Pons (tissue), 1 donor: Measurements from ENCODE around the gene FHOD1.

Experiments used
- DNase-seq: peaks from one replicate; pipeline ENCODE4 v3.0.0-alpha.2; 2016; ENCODE audit warnings: low spot score

Gene FHOD1

DNA sequence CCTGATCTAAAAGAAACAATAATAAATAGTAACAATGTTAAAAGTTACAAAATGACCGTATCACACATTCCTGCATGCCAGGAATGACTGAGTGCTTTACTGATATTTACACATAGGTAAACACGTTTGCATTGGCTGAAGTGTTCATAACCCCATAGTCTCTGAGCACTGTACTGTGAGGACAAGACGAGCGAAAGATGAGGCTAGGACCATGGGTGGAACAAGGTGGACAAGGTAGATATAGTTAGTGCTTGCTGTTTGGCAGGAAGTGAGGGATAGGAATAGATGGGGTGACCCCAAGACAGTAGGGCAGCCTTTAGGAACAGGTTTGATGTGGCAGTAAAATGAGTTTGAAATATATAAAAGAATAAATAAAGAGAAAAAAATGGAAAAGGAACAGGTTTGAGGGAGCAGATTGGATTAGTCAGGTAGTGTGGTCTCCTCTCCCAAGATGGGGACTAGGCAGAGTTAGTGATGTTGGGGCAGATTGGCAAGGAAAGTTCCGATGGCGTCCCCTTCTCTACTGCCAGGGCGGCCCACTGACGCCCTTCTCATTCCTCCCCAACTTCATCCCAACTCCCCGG, 55.8 kb downstream of the FHOD1 start:
- DNase-seq = peak; percentile 25

DNA sequence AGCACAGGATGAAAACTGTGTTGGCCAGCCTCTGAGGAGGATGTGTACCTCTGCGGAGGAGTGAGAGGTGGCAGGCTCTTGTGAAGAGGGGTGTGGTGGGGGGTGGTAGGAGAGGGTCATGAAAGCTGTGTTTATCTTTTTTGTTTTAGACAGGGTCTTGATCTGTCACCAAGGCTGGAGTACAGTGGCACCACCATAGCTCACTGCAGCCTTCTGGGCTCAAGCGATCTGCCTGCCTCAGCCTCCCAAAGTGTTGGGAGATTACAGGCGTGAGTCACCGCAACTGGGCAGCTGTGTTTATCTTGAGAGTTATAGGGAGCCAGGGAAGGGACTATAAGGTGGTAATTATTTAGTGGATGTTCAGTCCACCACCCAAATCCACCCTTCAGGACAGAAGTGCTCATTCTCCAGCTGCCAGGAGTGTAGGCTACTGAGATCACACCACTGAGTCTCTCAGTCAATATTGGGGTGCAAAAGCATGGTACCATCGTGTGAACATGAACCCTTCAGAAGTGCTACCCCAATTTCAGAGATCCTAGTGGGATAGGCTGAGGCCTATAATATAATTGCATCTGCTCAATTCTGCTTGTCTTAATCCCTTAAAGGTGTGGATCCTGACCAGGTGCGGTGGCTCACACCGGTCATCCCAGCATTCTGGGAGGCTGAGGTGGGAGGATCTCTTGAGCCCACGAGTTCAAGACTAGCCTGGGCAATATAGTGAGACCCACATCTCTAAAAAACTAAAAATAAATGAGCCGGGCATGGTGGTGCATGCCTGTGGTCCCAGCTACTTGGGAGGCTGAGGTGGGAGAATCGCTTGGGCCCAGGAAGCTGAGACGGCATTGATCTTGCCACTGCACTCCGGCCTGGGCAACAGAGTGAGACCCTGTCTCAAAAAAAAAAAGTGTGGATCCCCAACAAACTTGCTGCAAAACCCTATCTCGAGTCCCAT, 56.6 kb downstream of the FHOD1 start:
- DNase-seq = no peak

DNA sequence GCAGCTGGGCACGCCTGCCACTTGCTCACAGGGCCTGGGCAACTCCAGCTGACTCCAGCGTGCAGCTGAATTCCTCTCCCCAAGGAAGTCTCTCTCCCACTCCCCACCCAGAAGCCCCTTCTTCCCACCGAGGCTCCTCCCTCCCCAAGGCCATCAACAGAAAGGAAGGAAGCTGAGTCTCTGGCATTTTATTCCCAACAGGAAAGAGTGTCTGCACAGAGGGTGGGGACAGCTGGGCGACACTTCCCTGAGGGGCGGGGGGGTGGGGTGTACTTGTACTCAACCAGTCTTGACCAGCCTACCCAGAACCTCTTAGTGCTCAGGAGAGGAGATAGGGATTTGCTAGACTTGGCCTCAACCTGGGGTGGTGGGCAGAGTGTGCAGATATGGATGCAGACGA, 57.2 kb downstream of the FHOD1 start, which contains the start of gene EXOC3L1:
EXOC3L1 (minus strand) TSS at position 96 of the 400 bp plus-strand sequence. CDS start 460 bp downstream, outside the sequence.
- DNase-seq = no peak

DNA sequence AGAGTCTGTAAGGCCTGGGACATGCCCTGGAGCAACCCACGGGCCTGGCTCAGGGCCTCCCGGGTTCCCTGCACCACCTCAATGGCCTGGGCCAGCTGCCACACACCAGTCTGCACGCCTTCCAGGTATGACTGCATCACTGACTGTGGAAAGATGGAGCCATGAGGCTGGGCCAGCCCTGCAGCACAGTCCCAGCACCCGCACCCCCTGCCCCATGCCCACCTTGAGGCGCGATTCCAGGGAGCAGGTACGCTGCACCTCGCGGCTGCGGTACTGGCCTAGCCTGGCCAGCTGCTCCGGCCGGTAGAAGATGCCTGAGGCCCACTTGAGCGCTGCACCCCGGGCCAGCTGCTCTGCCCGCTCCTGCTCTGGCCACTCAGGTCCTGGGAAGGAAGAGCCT, 58.5 kb downstream of the FHOD1 start:
- DNase-seq = no peak

DNA sequence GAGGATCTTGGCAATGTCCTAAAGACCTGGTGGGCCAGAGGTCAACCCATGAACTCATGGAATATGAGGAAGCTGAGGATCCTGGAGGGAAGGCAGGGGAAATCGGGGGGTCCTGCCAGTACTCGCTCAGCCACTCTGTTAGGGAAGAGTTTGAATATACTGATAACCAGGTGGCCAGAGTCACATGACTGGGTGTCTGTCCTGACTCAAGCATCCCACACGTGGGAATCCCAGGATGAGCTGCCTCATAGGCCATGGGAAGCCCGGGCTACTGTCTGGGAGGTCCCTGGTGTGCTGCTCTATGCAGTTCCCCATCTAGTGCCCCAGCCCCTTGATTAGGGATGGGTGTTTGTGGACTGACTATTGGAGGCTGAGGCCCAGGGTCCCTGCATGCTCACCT, 59.0 kb downstream of the FHOD1 start:
- DNase-seq = no peak

DNA sequence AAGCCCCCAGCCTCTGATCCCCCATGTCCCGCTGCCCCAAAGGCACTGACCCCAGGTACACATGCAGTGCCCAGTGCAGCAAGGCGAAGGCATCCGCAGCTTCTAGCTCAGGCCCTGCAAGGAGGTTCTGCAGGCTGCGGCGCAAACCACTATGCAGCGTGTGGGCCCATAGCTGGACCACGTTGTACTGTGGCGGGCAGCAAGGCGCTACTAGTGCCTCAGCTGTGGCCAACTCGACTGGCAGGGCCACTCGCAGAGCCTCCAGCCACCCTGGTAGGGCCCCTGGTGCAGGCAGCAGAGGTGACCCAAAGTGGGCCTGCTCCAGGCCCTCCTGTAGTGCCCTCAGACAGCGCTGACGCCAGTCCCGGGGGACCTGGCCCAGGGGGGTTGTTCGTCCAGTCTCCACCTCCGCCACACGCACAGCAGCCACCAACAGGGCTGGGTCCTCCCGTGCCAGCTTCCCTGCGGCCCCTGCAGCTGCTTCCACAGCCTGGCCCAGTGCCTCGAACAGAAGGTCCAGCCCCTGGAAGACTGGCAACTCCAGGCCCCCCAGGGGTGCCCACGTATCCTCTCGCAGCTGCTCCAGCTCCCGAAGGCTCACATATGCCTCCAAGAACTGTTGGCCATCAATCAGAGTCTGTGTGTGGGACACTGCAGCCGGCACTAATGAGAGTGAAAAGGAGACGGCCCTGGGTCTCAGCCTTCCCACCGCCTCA, 59.9 kb downstream of the FHOD1 start:
- no peak for DNase-seq

DNA sequence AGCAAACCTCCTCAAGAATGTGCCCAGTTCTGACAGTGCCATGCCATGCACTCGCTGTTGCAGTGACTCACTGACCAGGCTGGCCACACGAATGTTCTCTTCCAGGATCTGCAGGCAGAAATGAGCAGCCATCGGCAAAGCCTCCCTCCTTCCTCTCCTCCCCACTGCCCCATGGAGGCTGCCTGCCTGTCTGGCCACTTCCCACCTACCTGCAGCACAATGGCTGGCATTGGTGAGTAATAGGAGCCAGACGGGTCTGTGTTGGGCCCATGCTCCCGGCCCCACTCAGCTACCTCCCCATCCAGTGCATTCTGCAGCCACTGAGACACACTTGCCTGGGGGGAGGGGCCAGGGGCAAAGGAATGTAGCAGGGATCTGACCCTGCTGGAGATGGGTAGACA, 60.7 kb downstream of the FHOD1 start:
- no peak for DNase-seq

DNA sequence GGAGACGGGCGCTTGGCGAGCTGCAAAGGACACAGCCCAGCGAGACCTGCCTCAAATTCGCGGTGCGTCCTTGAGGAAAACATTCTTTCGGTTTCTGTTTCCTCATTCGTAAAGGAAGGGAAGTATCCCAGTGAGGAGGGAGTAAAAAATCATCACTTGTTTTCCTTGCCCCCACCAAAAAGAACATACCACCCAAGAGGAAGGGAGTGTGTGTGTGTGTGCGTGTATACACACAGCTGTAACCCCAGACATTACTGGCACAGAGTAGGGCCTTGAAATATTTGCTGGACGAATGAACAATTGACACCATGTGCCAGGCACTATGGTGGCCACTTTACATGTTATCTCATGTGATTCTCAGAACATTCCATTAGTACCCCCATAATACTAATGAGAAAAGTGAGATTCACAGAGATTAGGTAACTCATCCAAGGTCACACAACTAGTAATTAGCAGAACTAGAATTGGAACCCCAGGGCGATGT, 61.6 kb downstream of the FHOD1 start:
- DNase-seq = no peak

DNA sequence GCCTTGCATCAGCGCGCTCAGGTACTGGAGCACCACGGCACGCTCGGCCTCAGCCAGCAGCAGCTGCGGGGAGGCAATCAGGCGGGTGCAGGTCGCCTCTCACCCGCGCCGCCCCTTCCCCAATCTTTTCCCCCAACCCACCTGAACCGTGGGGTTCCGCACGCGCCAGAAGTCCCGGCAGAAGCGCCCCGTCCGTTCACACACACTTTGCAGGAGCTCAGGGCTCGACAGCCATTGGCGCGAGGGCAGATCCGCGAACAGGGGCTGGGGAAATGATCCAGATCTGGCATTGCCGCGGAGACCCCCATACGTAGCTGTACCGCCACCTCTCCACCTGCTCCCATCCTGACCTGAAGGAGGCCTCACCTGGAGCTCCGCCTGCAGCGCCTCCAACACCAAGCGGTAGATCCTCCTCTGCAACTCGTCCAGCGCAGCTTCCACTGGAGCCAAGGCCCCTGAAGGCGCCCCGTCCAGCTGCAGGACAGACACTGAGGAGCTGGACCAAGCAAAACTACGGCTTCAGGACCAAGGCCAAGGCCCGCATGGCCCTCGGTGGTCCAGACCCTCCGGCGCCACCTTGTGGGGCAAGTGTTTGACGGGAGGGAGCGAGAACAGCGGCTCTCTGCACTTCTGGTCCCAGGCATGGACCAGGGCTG, 62.2 kb downstream of the FHOD1 start:
- DNase-seq = peak; percentile 76

DNA sequence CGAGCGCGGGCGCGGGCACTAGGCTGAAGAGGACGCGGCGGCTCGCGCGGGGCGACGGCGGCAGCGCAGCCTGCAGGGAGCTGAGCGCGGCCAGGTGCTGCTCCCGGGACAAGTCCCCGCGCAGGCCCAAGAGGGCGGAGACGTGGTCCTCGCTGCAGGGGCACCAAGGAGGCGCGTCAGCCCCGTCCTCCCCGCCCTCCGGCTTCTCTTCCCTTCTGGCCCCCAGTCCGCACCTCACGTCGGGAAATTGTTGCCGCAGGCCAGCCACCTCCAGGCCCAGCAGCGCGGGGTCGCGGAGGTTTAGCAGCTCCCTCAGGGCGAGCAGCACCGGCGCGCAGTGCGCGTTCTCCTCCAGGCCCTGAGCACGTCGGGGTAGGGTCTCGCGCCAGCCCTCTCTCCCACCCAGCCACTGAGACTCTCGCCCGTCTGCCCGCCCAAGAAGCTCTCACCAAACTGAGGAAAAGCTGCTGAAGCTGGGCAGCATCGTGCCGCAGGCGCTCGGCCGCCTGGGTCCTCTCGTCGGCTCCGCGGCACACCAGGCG, 62.8 kb downstream of the FHOD1 start:
- no peak for DNase-seq

DNA sequence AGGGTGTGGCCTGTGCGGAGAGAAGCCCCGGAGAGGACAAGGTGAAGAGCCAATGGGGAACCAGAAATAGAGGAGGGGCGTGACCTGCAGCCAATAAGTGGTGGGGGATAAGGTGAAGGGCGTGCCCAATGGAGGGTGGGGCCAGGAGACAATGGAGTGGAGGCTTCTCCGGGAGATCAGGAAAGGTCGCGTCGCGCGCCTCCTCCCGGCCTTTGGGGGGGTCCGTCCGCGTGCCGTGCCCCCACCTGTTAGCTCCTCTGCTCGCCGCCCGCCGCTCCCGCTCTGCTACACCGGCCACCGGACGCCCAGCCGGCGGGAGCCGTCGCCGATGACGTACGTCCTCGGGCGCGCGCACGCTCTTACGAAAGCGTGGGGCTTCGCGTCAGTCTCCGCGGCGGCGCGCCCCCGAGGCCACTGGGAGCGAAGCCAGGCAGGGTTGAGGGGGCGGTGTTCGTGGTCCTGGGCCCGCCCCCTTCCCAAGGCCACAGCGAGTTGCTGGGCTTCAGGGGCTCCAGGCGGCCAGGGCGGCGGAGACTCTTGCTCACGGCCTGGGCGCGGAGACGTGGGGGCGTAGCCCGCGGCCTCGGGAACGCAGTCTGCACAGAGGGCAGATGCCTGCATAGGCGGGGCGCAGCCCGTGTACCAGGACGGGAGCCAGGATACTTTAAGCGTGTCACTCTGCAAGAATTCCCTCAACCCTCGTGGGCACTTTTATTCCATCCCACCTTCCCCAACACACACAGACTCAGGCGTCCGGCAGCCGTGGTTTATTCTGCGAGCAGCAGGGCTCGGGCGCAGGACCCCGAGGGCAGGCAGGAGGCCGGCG, 63.4 kb downstream of the FHOD1 start, which contains the start of gene MATCAP1:
MATCAP1 (minus strand) TSS at position 337 of the 826 bp plus-strand sequence. CDS start 3,353 bp downstream, outside the sequence.
- peak; percentile 99 for DNase-seq

DNA sequence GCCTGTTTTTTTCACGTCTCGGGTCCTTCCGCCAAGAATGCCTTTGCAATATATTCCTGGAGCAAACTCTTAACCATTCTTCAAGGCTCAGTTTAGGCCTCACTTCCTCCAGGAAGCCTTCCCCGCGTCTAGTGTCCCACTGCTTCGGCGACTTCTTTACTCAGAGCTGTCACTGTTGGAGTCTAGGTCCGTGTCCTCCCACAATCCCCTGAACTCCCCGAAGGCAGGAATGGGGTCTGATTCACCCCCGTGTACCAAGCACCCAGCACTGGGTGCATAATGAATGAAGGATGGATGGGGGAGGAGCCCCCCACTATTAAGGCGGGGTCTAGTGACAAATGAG, 64.0 kb downstream of the FHOD1 start:
- no peak for DNase-seq

DNA sequence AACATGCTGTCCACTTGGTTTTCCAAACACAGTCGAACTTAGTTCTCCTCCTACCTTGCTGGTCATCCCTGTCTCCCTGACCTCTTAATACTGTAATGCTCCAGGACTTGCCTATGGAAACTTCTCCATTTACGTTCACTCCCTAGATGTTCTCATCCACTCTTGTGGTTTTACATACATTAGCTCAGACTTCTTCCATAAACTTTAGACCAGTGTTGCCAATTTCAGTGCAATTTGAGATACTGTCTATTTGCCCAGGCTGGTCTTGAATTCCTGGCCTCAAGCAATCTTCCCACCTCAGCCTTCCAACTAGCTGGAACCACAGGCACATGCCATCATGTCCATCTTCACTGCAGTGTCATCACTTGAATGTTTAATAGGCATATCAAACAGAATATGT, 65.0 kb downstream of the FHOD1 start:
- no peak for DNase-seq

DNA sequence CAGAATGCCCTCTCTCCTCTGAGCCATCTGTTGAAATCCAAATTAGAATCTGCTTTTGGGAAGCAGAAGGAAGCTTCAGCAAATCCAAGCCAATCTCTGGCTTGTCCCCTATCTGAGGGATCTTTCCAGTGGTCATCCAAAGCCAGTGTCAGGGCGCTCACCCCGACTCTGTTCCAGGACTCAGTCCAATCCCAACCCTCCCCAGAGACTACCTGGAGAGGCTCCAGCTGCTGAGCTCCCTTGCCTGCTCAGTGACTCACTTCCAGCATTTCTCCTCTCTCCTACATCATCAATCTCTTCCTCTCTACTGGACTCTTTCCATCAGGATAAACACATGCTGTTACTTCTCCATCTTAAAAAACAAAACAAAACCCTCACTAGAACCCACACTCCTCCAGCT, 65.9 kb downstream of the FHOD1 start:
- DNase-seq = no peak

DNA sequence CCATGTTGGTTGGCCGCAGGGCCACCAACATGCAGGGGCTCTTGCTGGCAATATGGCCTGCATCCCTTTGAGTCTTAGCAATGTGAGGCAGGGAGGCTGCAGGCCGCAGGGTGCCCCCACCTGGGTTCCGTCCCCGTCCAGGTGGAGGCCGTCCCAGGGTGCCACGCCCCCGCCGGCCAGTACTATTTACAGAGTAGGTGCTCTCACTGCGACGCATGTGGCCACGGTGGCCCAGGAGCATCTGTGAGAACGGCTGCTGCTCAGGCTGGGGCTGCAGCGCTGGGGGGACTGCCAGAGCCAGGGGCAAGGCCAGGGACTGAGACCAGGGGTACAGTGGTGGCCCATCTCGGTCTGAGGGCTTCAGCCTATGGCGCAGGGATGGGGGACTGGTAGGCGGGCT, 67.1 kb downstream of the FHOD1 start:
- DNase-seq = no peak

DNA sequence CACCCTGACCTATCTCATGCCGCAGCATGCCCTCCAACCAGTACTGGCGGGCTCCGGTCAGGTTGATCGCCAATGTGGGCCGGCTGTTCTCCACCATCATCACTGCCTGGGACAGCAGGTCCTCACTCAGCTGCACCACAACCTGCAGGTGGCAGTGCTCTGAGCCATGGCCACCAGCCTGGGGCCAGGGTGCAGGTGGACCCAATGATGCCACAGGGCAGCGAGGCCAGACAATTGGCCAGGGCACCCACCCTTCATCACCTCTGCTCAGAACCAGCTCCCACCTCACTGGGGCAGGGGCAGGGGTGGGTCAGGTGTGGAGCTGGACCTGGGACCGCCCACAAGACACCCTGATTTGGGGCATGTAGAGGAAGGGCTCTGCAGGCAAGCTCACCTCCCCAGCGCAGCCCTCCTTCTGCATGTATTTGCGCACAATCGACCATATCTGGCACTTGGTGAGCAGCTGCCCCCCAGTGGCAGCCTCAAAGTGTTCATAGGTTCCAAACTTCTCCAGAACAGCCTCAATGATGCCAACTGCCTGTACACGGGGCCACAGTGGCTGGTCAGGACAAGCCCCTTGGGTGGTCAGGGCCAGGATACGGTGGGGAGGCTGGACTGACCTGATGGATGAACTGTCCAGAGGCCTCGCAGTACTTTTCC, 67.7 kb downstream of the FHOD1 start:
- DNase-seq = no peak
